GM23338 (cell line): ENCODE results near the gene ATXN7L2. TPM values are rescaled to one million over a fixed set of nuclear protein-coding genes. Genes with fewer than 3 reads are reported as not detected.
A peak's percentile ranks its signal among the peaks of the same experiment; 100 is the strongest.

Experiments
- ATAC-seq: fragments of 200-7000 bp; cut with Tn5 transposase; 3 replicates; pipeline ENCODE4 v1.9.1; 2020
- DNase-seq: peaks from one replicate; pipeline ENCODE4 v3.0.0-alpha.2; 2015; ENCODE audit warnings: low spot score
- H2AFZ ChIP-seq: fragments of 200-600 bp; sonication (generic); 2 replicates; pipeline ENCODE4 v1.8.0; 2016; ENCODE audit warnings: antibody characterized with exemption, mild to moderate bottlenecking, moderate library complexity
- H3F3A ChIP-seq: fragments of 200-600 bp; sonication (generic); replicated peaks from 2 replicates; pipeline ENCODE4 v1.8.0; 2017; ENCODE audit warnings: antibody characterized with exemption, mixed run types, low read depth
- H3K27ac ChIP-seq: fragments of 200-600 bp; sonication (generic); 2 replicates; pipeline ENCODE4 v1.6.1; 2016; ENCODE audit warnings: low read depth
- H3K27me3 ChIP-seq: fragments of 200-600 bp; sonication (generic); 2 replicates; pipeline ENCODE4 v1.8.0; 2016; ENCODE audit warnings: mild to moderate bottlenecking, mixed run types, moderate library complexity; ENCODE audit not compliant: insufficient read depth
- H3K36me3 ChIP-seq: fragments of 200-600 bp; sonication (generic); 2 replicates; pipeline ENCODE4 v1.8.0; 2016; ENCODE audit warnings: mild to moderate bottlenecking; ENCODE audit not compliant: insufficient read depth
- H3K4me1 ChIP-seq: fragments of 200-600 bp; sonication (generic); 2 replicates; pipeline ENCODE4 v1.8.0; 2016; ENCODE audit warnings: mild to moderate bottlenecking, moderate library complexity; ENCODE audit not compliant: insufficient read depth
- H3K4me2 ChIP-seq: fragments of 200-600 bp; sonication (generic); 2 replicates; pipeline ENCODE4 v1.7.1; 2017; ENCODE audit warnings: mixed run types
- H3K4me3 ChIP-seq: fragments of 200-600 bp; sonication (generic); 2 replicates; pipeline ENCODE4 v1.6.1; 2016; ENCODE audit warnings: mixed run types
- H3K79me2 ChIP-seq: fragments of 200-600 bp; sonication (generic); replicated peaks from 2 replicates; pipeline ENCODE4 v1.8.0; 2017; ENCODE audit warnings: mild to moderate bottlenecking; ENCODE audit not compliant: insufficient read depth
- H3K9me2 ChIP-seq: fragments of 200-600 bp; sonication (generic); 2 replicates; pipeline ENCODE4 v1.8.0; 2017; ENCODE audit not compliant: insufficient read depth
- H4K20me1 ChIP-seq: fragments of 200-600 bp; sonication (generic); replicated peaks from 2 replicates; pipeline ENCODE4 v1.8.0; 2017; ENCODE audit warnings: mild to moderate bottlenecking; ENCODE audit not compliant: insufficient read depth
- H3K27ac Mint-ChIP-seq: 2 replicates; pipeline ENCODE4 v1.8.0; 2020; ENCODE audit warnings: inconsistent platforms, mild to moderate bottlenecking, moderate library complexity, mixed read lengths
- H3K27me3 Mint-ChIP-seq: 3 replicates; pipeline ENCODE4 v1.8.0; 2022; ENCODE audit warnings: low read depth, mild to moderate bottlenecking, moderate library complexity, mixed read lengths, inconsistent platforms; ENCODE audit not compliant: insufficient read depth, poor library complexity
- H3K36me3 Mint-ChIP-seq: 3 replicates; pipeline ENCODE4 v1.8.0; 2021; ENCODE audit warnings: low read depth, mild to moderate bottlenecking, inconsistent platforms, moderate library complexity, mixed read lengths
- H3K4me1 Mint-ChIP-seq: 3 replicates; pipeline ENCODE4 v1.8.0; 2020; ENCODE audit warnings: mild to moderate bottlenecking, inconsistent platforms, mixed read lengths
- H3K4me3 Mint-ChIP-seq: 3 replicates; pipeline ENCODE4 v1.8.0; 2021; ENCODE audit warnings: moderate library complexity, mild to moderate bottlenecking, inconsistent platforms, mixed read lengths
- H3K9me3 Mint-ChIP-seq: 3 replicates; pipeline ENCODE4 v1.8.0; 2020; ENCODE audit warnings: moderate library complexity, mild to moderate bottlenecking, inconsistent platforms, mixed read lengths
- CREB1 ChIP-seq: fragments of 250-450 bp; sonication (Bioruptor Pico); IDR thresholded peaks from 2 replicates; pipeline ENCODE4 v1.5.0; 2020; ENCODE audit warnings: low read depth, mild to moderate bottlenecking, moderate library complexity
- REST ChIP-seq: IDR thresholded peaks from one replicate; pipeline ENCODE4 v1.6.1; 2018; ENCODE audit warnings: antibody characterized with exemption; ENCODE audit not compliant: unreplicated experiment
- STAT1 ChIP-seq: IDR thresholded peaks from one replicate; pipeline ENCODE4 v1.6.1; 2016; ENCODE audit warnings: antibody characterized with exemption; ENCODE audit not compliant: unreplicated experiment
- ZNF114 ChIP-seq: fragments of 250-450 bp; sonication (Bioruptor Pico); IDR thresholded peaks from 2 replicates; pipeline ENCODE4 v1.5.0; 2020; ENCODE audit warnings: mild to moderate bottlenecking, moderate library complexity
- ZNF331 ChIP-seq: fragments of 250-450 bp; sonication (Bioruptor Pico); IDR thresholded peaks from 2 replicates; pipeline ENCODE4 v1.5.0; 2020; ENCODE audit warnings: low read depth, mild to moderate bottlenecking, moderate library complexity
- ZNF462 ChIP-seq: fragments of 250-450 bp; sonication (Bioruptor Pico); IDR thresholded peaks from 2 replicates; pipeline ENCODE4 v1.5.0; 2020; ENCODE audit warnings: mild to moderate bottlenecking, moderate library complexity
- polyA plus RNA-seq: library from polyadenylated mRNA; unstranded; fragments of >200 nt; fragmentation: Nextera tagmentation; extraction: Ambion mirVana; gene quantifications from 2 replicates; pipeline ENCODE4 v1.2.1, GENCODE V29; 2016
- total RNA-seq: library from RNA; depleted of rRNA; stranded (reverse); fragments of >200 nt; shearing (Covaris generic); gene quantifications from 2 replicates; pipeline ENCODE4 v1.2.3, GENCODE V29; 2014

Gene ATXN7L2
- total and polyA plus RNA-seq, 2 experiments from 2014 or later, result 8.0 to 9.9 TPM

- Histone ChIP-seq H3K4me1 (peaks cover 7% of the 10 kb centered on the region), H3K4me2 (peak overlapping the region; percentile 77), H4K20me1 (no peaks in the 10 kb centered on the region), H3K27me3 (no peaks in the 10 kb centered on the region), H3K9me2 (no peaks in the 10 kb centered on the region), H3K27ac (0 out of 2 replicates have a peak overlapping the region, but pooled peaks have one; percentile 36), H3K79me2 (no peaks in the 10 kb centered on the region), H3K36me3 (no peaks in the 10 kb centered on the region), H2AFZ (peak overlapping the region; percentile 75), H3F3A (no peaks in the 10 kb centered on the region; the same call in 1 of the 2 replicates), H3K4me3 (peak overlapping the region; percentile 95; the same call in 1 of the 2 replicates)
- H3K9me3 Mint-ChIP-seq, result no peaks in the 10 kb centered on the region
- H3K36me3 Mint-ChIP-seq, result peaks cover 14% of the 10 kb centered on the region; the same call in 2 of the 3 replicates
- no peak for TF ChIP-seq STAT1
- TF ChIP-seq ZNF462 (CRISPR knock-in tag), result no peak
- no peak for TF ChIP-seq ZNF114 (CRISPR knock-in tag)
- no peak for TF ChIP-seq ZNF331 (CRISPR knock-in tag)
- no peak for TF ChIP-seq CREB1 (CRISPR knock-in tag)
- TF ChIP-seq REST, result no peak
- no peak overlapping the region for H3K27ac Mint-ChIP-seq
- H3K4me1 Mint-ChIP-seq, result peaks cover 9% of the 10 kb centered on the region
- peak overlapping the region; percentile 93; the same call in 1 of the 3 replicates for H3K4me3 Mint-ChIP-seq
- peaks cover 14% of the 10 kb centered on the region for H3K27me3 Mint-ChIP-seq
- DNase-seq (no peak), ATAC-seq (no peak)
Observed at GRCh38 chr1:109493227-109493626, 9.5 kb downstream of the ATXN7L2 start.
